ENCODE results near the gene SYMPK.

Gene SYMPK

GRCh38 chr19:45772130-45772840, 90.7 kb downstream of the SYMPK start:
- no peak overlapping the region for H3K4me3 ChIP-seq (ENCODE audit: low read depth, low read length)

GRCh38 chr19:45771311-45771933, 91.5 kb downstream of the SYMPK start:
- TF ChIP-seq CTCF (IDR thresholded peaks at IDR 0.05; ENCODE audit: borderline replicate concordance, insufficient read depth, low read depth, low read length) = no peak
- H3K4me3 ChIP-seq (ENCODE audit: low read depth, low read length) = no peak overlapping the region

More at GRCh38 chr19:45772130-45772840, 90.7 kb downstream of the SYMPK start:
- no peak for TF ChIP-seq CTCF (IDR thresholded peaks at IDR 0.05; ENCODE audit: borderline replicate concordance, insufficient read depth, low read depth, low read length)

GRCh38 chr19:45770192-45771101, 92.5 kb downstream of the SYMPK start:
- H3K4me3 ChIP-seq (ENCODE audit: low read depth, low read length) = peak overlapping the region; percentile 52
- TF ChIP-seq CTCF (IDR thresholded peaks at IDR 0.05; ENCODE audit: borderline replicate concordance, insufficient read depth, low read depth, low read length) = peak; percentile 89

GRCh38 chr19:45769821-45770191, 93.1 kb downstream of the SYMPK start:
- H3K4me3 ChIP-seq (ENCODE audit: low read depth, low read length) = peak overlapping the region; percentile 44
- no peak for TF ChIP-seq CTCF (IDR thresholded peaks at IDR 0.05; ENCODE audit: borderline replicate concordance, insufficient read depth, low read depth, low read length)

- no peak for TF ChIP-seq CTCF (IDR thresholded peaks at IDR 0.05; ENCODE audit: borderline replicate concordance, insufficient read depth, low read depth, low read length)
- peak within 1 kb of the TSS; percentile 75 for H3K4me3 ChIP-seq (ENCODE audit: low read depth, low read length)
These were observed 93.8 kb downstream of the SYMPK start, which contains the start of gene SIX5 for GRCh38 chr19:45768984-45769782. Gene SIX5 (minus strand): TSS chr19:45769252. CDS start chr19:45768844, 408 bp downstream.

- TF ChIP-seq CTCF (IDR thresholded peaks at IDR 0.05; ENCODE audit: borderline replicate concordance, insufficient read depth, low read depth, low read length) = no peak
- H3K4me3 ChIP-seq (ENCODE audit: low read depth, low read length) = peak overlapping the region; percentile 75
These were observed 94.3 kb downstream of the SYMPK start for GRCh38 chr19:45768655-45768983.
